ENCODE data around the gene NFATC2. TPM values are rescaled to one million over a fixed set of nuclear protein-coding genes. Genes with fewer than 3 reads are reported as not detected.

The NFATC2 gene
- total RNA-seq, 4 donors from 2014 or later: 4.4 to 38.0 (median 13.6) TPM

GRCh38 chr20:51432251-51432784 lies 110.2 kb downstream of the NFATC2 start:
- TF ChIP-seq CTCF (IDR thresholded peaks at IDR 0.05) (no peak), POLR2A (IDR thresholded peaks at IDR 0.05) (no peak)
- no peak for DNase-seq
- peaks cover 0 to 14% (median 0%) of the 10 kb centered on the region in 4 donors for H3K4me1 ChIP-seq
- H3K9me3 ChIP-seq: no peaks in the 10 kb centered on the region
- H3K27me3 ChIP-seq: no peaks in the 10 kb centered on the region
- H3K27ac ChIP-seq: no peak overlapping the region
- peaks cover 0 to 28% (median 0%) of the 10 kb centered on the region in 3 donors for H3K36me3 ChIP-seq
- H3K4me3 ChIP-seq: no peak overlapping the region

DNA sequence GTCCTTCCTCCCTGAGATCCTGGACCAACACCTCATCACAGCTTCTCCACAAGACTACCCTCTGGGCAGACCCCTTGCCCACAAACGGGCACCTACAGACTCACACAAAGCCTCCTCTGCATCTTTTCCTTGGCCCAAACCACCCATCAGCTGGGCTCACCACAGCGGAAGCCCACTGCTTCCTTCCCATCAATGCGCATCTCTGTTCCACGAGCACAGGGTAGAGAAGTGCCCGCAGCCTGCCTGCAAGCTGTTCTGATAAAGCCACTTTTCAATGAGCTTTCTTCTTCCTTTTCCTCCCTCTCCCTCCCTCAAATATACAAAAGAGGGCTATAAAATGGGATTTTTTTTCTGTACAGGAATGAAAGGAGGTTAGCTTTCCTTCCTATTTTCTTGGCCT lies 111.2 kb downstream of the NFATC2 start:
- peak in 1 of 3 donors; percentile 63 for DNase-seq
- Histone ChIP-seq H3K4me3 (no peak overlapping the region), H3K36me3 (peaks cover 0 to 28% (median 0%) of the 10 kb centered on the region in 3 donors), H3K27ac (no peak overlapping the region), H3K9me3 (no peaks in the 10 kb centered on the region), H3K27me3 (no peaks in the 10 kb centered on the region), H3K4me1 (peaks cover 0 to 14% (median 2%) of the 10 kb centered on the region in 4 donors)
- TF ChIP-seq POLR2A (IDR thresholded peaks at IDR 0.05): no peak
- TF ChIP-seq CTCF (IDR thresholded peaks at IDR 0.05): no peak

- no peak for TF ChIP-seq CTCF (IDR thresholded peaks at IDR 0.05)
- no peak for TF ChIP-seq POLR2A (IDR thresholded peaks at IDR 0.05)
- peaks cover 0 to 26% (median 0%) of the 10 kb centered on the region in 3 donors for H3K36me3 ChIP-seq
- no peaks in the 10 kb centered on the region for H3K27me3 ChIP-seq
- DNase-seq: no peak
- peaks cover 0 to 17% (median 5%) of the 10 kb centered on the region in 4 donors for H3K4me1 ChIP-seq
- H3K27ac ChIP-seq: no peak overlapping the region
- no peak overlapping the region for H3K4me3 ChIP-seq
- H3K9me3 ChIP-seq: no peaks in the 10 kb centered on the region
Observed at GRCh38 chr20:51430198-51430950, 112.1 kb downstream of the NFATC2 start.

DNA sequence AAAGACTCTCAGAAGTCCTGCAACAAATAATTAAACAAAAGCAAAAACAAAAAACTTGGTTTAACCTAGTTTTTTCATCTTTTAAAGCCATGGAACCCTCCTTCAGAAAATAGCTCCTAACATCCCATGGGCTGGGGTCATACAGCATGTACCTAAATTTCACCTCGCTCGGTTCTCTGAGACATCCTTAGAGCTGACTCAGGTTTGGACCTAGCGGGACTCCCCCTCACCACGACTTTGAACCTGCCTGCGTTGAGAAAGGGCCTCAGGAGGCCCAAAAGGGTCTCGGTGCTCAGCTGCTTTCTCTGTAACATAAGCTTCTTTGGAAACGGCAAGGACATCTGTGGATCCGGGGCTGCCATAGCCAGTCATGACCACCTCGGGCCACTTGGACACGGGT lies 112.8 kb downstream of the NFATC2 start:
- Histone ChIP-seq H3K4me3 (no peak overlapping the region), H3K4me1 (peaks cover 0 to 21% (median 8%) of the 10 kb centered on the region in 4 donors), H3K27me3 (no peaks in the 10 kb centered on the region), H3K27ac (no peak overlapping the region), H3K36me3 (peaks cover 0 to 22% (median 0%) of the 10 kb centered on the region in 3 donors), H3K9me3 (no peaks in the 10 kb centered on the region)
- no peak for DNase-seq
- TF ChIP-seq POLR2A (IDR thresholded peaks at IDR 0.05): no peak

- H3K4me3 ChIP-seq: no peak overlapping the region
- H3K9me3 ChIP-seq: no peaks in the 10 kb centered on the region
- no peak overlapping the region for H3K27ac ChIP-seq
- H3K27me3 ChIP-seq: no peaks in the 10 kb centered on the region
- TF ChIP-seq CTCF (IDR thresholded peaks at IDR 0.05) (no peak), POLR2A (IDR thresholded peaks at IDR 0.05) (no peak)
- H3K4me1 ChIP-seq: peaks cover 0 to 23% (median 10%) of the 10 kb centered on the region in 4 donors
- DNase-seq: no peak
- peaks cover 0 to 16% (median 0%) of the 10 kb centered on the region in 3 donors for H3K36me3 ChIP-seq
Observed at GRCh38 chr20:51429144-51429482, 113.4 kb downstream of the NFATC2 start.

DNA sequence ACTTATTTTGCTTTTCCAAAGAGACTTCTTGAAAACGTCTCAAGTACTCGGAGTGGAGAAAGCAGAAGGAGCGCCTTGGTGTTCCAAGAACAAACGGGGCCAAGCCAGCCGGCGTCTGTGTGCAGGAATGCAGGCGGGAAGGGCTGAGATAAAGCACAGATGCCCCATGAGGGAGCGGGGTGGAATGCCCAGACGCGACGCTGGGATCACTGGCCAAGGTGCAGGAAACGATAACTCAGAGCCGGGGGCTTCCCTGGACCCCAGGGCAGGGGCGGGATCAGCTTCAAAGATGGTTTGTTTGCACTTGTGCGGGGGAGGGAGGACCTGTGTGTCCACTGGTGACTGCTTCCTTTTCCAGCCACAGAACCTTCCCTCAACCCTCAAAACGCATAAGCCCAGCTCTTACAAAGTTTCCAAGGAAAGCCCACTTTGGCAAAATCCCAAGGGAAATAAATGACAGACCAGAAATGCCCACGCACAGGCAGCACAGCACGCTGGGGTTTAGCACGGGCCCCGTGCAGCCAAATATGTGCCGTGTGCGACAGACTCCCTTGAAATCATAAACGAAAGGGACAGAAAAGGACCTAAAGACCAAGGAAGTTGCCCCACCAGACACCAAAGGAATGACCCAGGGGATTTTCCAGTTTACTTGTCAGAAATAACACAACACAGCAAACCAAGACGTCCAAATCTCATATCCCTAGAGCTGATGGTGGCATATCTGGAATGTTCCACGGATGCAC lies 113.9 kb downstream of the NFATC2 start:
- TF ChIP-seq CTCF (IDR thresholded peaks at IDR 0.05): no peak
- no peak for TF ChIP-seq POLR2A (IDR thresholded peaks at IDR 0.05)
- DNase-seq: no peak
- H3K36me3 ChIP-seq: peaks cover 0 to 15% (median 0%) of the 10 kb centered on the region in 3 donors
- peaks cover 0 to 27% (median 10%) of the 10 kb centered on the region in 4 donors for H3K4me1 ChIP-seq
- H3K27ac ChIP-seq: no peak overlapping the region
- H3K4me3 ChIP-seq: no peak overlapping the region
- H3K9me3 ChIP-seq: no peaks in the 10 kb centered on the region
- H3K27me3 ChIP-seq: no peaks in the 10 kb centered on the region

All from Peyer's patch (tissue), 4 donors.